ENCODE data around the gene P2RY2.

P2RY2 gene

DNA sequence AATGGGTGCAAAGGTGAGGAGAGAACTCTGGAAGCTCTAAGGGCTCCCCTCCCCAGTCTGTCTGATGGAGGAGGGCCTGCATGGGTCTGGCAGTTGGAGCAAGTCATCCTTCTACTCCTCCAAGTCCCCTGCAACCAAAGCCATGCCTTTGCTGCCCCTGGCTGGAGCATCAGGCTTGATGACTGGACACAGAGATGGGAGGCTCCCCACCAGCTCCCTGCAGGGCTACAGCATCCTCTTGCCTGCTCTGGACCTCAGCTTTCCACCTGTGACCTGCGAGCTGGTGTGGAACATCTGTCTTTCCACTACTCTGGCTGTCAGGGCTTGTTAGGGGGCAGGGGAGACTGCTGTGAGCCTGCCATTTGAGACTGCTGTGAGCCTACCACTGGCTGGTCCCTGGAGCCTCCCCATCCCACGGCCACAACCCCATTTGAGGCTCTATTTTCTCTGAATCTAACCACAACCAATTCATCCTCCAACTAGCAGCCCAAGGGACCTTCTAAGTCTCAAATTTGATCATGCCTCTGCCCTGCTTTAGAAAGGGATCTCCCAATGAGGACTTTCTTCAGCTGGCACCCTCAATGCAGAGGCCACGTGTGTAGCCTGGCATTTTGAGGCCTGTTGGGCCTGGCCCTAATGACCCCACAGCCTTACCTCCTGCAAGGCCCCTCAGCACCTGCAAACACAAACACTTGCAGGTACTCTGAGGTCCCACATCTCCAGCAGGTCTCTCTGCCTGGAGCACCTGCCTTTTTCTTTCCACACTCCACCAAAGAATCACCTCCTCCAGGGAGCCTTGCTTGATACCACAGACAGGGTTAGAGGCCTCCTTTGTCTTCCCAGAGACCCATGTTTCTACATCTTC is 63.9 kb downstream of the P2RY2 start:
- no peaks in the 10 kb centered on the region for H3K9me3 ChIP-seq
- peaks cover 42% of the 10 kb centered on the region for H3K4me1 ChIP-seq
- TF ChIP-seq, protein P1, sequence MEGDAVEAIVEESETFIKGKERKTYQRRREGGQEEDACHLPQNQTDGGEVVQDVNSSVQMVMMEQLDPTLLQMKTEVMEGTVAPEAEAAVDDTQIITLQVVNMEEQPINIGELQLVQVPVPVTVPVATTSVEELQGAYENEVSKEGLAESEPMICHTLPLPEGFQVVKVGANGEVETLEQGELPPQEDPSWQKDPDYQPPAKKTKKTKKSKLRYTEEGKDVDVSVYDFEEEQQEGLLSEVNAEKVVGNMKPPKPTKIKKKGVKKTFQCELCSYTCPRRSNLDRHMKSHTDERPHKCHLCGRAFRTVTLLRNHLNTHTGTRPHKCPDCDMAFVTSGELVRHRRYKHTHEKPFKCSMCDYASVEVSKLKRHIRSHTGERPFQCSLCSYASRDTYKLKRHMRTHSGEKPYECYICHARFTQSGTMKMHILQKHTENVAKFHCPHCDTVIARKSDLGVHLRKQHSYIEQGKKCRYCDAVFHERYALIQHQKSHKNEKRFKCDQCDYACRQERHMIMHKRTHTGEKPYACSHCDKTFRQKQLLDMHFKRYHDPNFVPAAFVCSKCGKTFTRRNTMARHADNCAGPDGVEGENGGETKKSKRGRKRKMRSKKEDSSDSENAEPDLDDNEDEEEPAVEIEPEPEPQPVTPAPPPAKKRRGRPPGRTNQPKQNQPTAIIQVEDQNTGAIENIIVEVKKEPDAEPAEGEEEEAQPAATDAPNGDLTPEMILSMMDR (IDR thresholded peaks at IDR 0.05; ENCODE audit: low read depth, low read length) = no peak
- DNase-seq = no peak
- no peaks in the 10 kb centered on the region for H3K27me3 ChIP-seq
- H3K36me3 ChIP-seq = peaks cover 32% of the 10 kb centered on the region
- H3K4me3 ChIP-seq (ENCODE audit: low read depth, low read length) = no peak overlapping the region

DNA sequence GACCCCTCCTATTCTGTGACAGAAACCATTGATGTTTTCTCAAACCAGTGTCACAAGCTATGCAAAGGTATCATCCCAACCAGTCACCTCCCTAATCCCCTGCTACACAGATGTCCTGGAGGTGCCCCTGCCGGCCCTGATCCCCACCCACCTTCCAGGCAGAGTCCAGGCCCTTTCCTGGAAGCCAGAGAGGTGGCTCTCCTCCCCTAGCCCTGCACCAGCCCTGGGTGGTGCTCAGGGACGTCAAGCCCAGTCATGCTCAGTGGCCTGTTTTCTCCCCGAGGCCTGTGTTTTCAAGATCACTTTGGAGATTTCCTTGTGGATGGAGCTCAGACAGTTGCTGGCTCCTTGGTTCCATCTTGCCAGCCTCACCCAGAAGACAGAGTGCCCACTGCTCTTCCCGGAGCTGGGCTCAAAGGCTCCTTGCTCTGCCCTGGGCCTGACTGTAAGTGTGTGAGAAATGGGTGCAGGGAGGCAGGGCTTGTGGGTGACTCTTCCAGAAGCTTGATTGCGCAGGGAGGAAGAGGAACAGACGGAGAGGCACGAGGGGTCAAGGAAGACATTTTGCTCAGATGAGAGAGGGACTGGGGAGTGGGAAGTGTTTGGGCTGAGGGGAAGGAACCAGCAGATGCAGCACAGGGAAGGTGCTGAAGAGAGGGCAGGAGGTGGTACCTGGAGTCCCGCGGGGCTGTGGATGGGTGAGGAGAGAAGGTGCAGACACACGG is 65.4 kb downstream of the P2RY2 start:
- TF ChIP-seq, protein P1 (IDR thresholded peaks at IDR 0.05; ENCODE audit: low read depth, low read length) = no peak
- peaks cover 56% of the 10 kb centered on the region for H3K4me1 ChIP-seq
- H3K27me3 ChIP-seq = no peaks in the 10 kb centered on the region
- no peaks in the 10 kb centered on the region for H3K9me3 ChIP-seq
- no peak overlapping the region for H3K4me3 ChIP-seq (ENCODE audit: low read depth, low read length)
- DNase-seq = no peak
- peaks cover 21% of the 10 kb centered on the region for H3K36me3 ChIP-seq

DNA sequence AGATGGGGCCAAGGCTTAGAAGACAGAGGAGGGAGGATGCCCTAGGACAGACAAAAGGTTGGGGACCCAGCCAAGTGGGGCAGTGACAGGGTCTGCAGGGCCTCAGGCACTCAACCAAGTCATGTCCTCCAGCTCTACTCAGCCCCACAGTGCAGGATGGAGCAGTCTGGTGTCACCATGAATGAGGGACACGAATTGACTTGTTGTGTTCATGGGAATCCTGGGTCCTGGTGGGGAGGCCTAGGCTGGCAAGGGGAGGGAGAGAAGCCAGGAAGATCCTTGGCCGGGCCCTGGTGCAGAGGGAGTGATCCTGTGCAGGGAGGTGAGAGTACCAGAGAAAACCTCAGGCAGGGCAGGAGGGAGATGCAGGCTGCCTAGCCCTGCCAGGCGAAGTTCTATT is 66.0 kb downstream of the P2RY2 start:
- no peak for DNase-seq
- H3K27me3 ChIP-seq = no peaks in the 10 kb centered on the region
- H3K36me3 ChIP-seq = peaks cover 19% of the 10 kb centered on the region
- no peak overlapping the region for H3K4me3 ChIP-seq (ENCODE audit: low read depth, low read length)
- no peaks in the 10 kb centered on the region for H3K9me3 ChIP-seq
- H3K4me1 ChIP-seq = peaks cover 60% of the 10 kb centered on the region
- TF ChIP-seq, protein P1 (IDR thresholded peaks at IDR 0.05; ENCODE audit: low read depth, low read length) = no peak

DNA sequence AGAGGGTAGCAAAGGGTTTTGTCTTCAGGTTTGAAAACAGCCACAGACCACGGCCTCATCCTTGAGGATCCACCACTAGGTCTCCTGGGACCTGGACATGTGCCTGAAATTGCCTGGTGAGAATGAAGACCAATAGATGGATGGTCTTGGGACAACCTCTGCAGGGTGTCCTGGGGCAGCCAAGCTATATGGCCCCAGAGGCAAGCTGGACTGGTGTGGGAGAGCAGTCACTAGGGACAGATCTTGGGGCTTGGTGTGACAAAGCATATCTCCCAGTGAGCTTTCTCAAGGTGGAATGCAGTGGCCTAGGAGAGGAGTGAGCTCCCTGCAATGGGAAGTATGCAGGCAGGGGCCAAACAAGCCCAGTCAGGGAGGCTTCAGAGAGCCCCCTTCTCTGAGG is 67.6 kb downstream of the P2RY2 start:
- no peak overlapping the region for H3K4me3 ChIP-seq (ENCODE audit: low read depth, low read length)
- H3K4me1 ChIP-seq = peaks cover 54% of the 10 kb centered on the region
- DNase-seq = no peak
- peaks cover 16% of the 10 kb centered on the region for H3K36me3 ChIP-seq
- TF ChIP-seq, protein P1 (IDR thresholded peaks at IDR 0.05; ENCODE audit: low read depth, low read length) = no peak
- H3K27me3 ChIP-seq = no peaks in the 10 kb centered on the region
- no peaks in the 10 kb centered on the region for H3K9me3 ChIP-seq
